Measurements from ENCODE around the gene ZBTB2.

DNA sequence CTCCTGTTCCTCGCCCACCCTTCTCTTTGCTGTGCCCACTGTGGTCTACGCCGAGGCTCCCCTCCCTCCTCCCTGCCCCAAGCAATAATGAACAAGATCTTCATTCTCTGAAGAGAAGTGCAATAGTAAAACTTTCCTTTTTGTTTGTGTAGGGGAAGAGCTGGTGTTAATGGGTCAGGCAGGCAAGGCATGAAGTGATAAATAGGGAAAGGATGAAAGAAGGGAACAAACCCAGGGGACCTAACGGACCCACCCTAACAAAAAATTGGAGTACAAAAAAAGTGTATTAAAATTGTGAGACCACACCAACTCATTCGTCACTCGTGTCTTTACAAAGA lies 66.9 kb downstream of the ZBTB2 start:
- no peak for TF ChIP-seq POLR2A (IDR thresholded peaks at IDR 0.05; ENCODE audit: low read depth, low read length)
- TF ChIP-seq, protein P1, sequence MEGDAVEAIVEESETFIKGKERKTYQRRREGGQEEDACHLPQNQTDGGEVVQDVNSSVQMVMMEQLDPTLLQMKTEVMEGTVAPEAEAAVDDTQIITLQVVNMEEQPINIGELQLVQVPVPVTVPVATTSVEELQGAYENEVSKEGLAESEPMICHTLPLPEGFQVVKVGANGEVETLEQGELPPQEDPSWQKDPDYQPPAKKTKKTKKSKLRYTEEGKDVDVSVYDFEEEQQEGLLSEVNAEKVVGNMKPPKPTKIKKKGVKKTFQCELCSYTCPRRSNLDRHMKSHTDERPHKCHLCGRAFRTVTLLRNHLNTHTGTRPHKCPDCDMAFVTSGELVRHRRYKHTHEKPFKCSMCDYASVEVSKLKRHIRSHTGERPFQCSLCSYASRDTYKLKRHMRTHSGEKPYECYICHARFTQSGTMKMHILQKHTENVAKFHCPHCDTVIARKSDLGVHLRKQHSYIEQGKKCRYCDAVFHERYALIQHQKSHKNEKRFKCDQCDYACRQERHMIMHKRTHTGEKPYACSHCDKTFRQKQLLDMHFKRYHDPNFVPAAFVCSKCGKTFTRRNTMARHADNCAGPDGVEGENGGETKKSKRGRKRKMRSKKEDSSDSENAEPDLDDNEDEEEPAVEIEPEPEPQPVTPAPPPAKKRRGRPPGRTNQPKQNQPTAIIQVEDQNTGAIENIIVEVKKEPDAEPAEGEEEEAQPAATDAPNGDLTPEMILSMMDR (IDR thresholded peaks at IDR 0.05; ENCODE audit: extremely low read depth in 1 of 2, insufficient read depth in 1 of 2, low read depth in 1 of 2, low read length in 2 of 2) = no peak
- TF ChIP-seq EZH2 (IDR thresholded peaks at IDR 0.05; ENCODE audit: borderline replicate concordance, low read depth, low read length, severe bottlenecking) = no peak
- no peak for TF ChIP-seq POLR2AphosphoS5 (IDR thresholded peaks at IDR 0.05; ENCODE audit: insufficient read depth, low read depth, low read length)
- TF ChIP-seq, protein P2, sequence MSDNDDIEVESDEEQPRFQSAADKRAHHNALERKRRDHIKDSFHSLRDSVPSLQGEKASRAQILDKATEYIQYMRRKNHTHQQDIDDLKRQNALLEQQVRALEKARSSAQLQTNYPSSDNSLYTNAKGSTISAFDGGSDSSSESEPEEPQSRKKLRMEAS (IDR thresholded peaks at IDR 0.05; ENCODE audit: insufficient read depth, insufficient read length) = no peak
- TF ChIP-seq MYC (IDR thresholded peaks at IDR 0.05; ENCODE audit: low read depth, low read length) = no peak
- TF ChIP-seq JUN (IDR thresholded peaks at IDR 0.05; ENCODE audit: borderline replicate concordance, insufficient read depth, insufficient read length, low read depth) = no peak
